ENCODE data around the gene HMGCS2. TPM values are rescaled to one million over a fixed set of nuclear protein-coding genes. Genes with fewer than 3 reads are reported as not detected.

Gene HMGCS2
- total and polyA plus RNA-seq, 2 donors (not counting 1 experiment from before 2014, with no cell fraction given), result not detected

- CTCF ChIA-PET, result no interaction called here
- no peaks in the 10 kb centered on the region for H3K9me3 ChIP-seq (ENCODE audit: control extremely low read depth in 1 of 3, control insufficient read depth in 2 of 3, insufficient read depth in 1 of 3, low read length in 2 of 3)
- no peaks in the 10 kb centered on the region for H3K36me3 ChIP-seq (replicated peaks in 1 of 2; ENCODE audit: control extremely low read depth in 1 of 2, control insufficient read depth in 1 of 2, extremely low read depth in 1 of 2, insufficient read depth in 2 of 2, low read length in 1 of 2)
- Mint-ChIP-seq H3K4me1 (no peaks in the 10 kb centered on the region), H3K9me3 (ENCODE audit: insufficient read depth) (no peaks in the 10 kb centered on the region), H3K4me3 (no peak overlapping the region), H3K27me3 (no peaks in the 10 kb centered on the region), H3K27ac (no peak overlapping the region)
- WGBS (ENCODE audit: insufficient coverage), result 80% methylated on average over 1 of the region's 2 CpGs
- H3K4me1 ChIP-seq (ENCODE audit: control insufficient read depth in 2 of 2, insufficient read depth in 2 of 2, low read length in 2 of 2), result no peaks in the 10 kb centered on the region
- no peaks in the 10 kb centered on the region for H3K79me2 ChIP-seq (ENCODE audit: control insufficient read depth, insufficient read depth, low read length)
- H3K9ac ChIP-seq (ENCODE audit: low read length), result no peak overlapping the region
- POLR2A ChIA-PET, result no interaction called here
- no peak overlapping the region for H3K27ac ChIP-seq (ENCODE audit: low read length in 2 of 2)
- DNase-seq (no peak), ATAC-seq (ENCODE audit: low read depth) (no peak)
- no peaks in the 10 kb centered on the region for H4K20me1 ChIP-seq (ENCODE audit: control insufficient read depth, insufficient read depth, low read length, poor library complexity, severe bottlenecking)
- H3K4me3 ChIP-seq (ENCODE audit: control extremely low read depth in 1 of 5, extremely low read depth in 1 of 5, insufficient read depth in 1 of 5, low read depth in 2 of 5, low read length in 4 of 5), result no peak overlapping the region
- no peak overlapping the region for H2AFZ ChIP-seq (ENCODE audit: insufficient read depth, low read depth, low read length, poor library complexity, severe bottlenecking)
- H3K27me3 ChIP-seq (replicated peaks in 1 of 4; ENCODE audit: control extremely low read depth in 1 of 4, control insufficient read depth in 3 of 4, insufficient read depth in 4 of 4, low read length in 3 of 4), result no peaks in the 10 kb centered on the region
- no peak overlapping the region for H3K4me2 ChIP-seq (replicated peaks; ENCODE audit: low read depth, low read length, poor library complexity, severe bottlenecking)
- TF ChIP-seq, protein P1, sequence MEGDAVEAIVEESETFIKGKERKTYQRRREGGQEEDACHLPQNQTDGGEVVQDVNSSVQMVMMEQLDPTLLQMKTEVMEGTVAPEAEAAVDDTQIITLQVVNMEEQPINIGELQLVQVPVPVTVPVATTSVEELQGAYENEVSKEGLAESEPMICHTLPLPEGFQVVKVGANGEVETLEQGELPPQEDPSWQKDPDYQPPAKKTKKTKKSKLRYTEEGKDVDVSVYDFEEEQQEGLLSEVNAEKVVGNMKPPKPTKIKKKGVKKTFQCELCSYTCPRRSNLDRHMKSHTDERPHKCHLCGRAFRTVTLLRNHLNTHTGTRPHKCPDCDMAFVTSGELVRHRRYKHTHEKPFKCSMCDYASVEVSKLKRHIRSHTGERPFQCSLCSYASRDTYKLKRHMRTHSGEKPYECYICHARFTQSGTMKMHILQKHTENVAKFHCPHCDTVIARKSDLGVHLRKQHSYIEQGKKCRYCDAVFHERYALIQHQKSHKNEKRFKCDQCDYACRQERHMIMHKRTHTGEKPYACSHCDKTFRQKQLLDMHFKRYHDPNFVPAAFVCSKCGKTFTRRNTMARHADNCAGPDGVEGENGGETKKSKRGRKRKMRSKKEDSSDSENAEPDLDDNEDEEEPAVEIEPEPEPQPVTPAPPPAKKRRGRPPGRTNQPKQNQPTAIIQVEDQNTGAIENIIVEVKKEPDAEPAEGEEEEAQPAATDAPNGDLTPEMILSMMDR (IDR thresholded peaks at IDR 0.05), result no peak
- TF ChIP-seq EZH2 (IDR thresholded peaks at IDR 0.05; ENCODE audit: borderline replicate concordance, insufficient read depth, low read depth, low read length, poor library complexity, severe bottlenecking), result no peak
- intact Hi-C loops (cut with micrococcal nuclease), result no loop called here
Measured at GRCh38 chr1:119736649-119737039, 32.1 kb downstream of the HMGCS2 start.

DNA sequence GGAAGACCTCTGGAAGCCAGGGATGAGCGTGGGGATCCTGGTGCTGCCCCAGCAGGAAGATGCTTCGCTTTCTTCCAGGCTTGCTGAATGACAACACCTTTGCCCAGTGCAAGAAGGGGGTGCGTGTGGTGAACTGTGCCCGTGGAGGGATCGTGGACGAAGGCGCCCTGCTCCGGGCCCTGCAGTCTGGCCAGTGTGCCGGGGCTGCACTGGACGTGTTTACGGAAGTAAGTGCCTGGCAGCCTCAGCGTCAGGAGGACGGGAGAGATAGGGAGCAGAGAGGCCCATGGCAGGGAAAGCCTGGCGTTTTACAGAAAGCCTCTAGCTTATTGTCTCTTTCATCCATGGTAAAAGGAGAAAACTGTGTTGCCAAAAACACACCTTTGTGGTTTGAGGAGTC lies 33.5 kb downstream of the HMGCS2 start:
- CTCF ChIA-PET, result interaction anchor here (3.6 kb wide), 1 partner anchor 9 kb away, joined by 21 read pairs; no protein-coding TSS in a partner anchor

More for the DNA sequence above, 33.5 kb downstream of the HMGCS2 start:
- ATAC-seq (ENCODE audit: low read depth) (no peak), DNase-seq (no peak)
- Histone ChIP-seq H3K4me1 (ENCODE audit: control insufficient read depth in 2 of 2, insufficient read depth in 2 of 2, low read length in 2 of 2) (no peaks in the 10 kb centered on the region), H3K27ac (ENCODE audit: low read length in 2 of 2) (no peak overlapping the region), H2AFZ (ENCODE audit: insufficient read depth, low read depth, low read length, poor library complexity, severe bottlenecking) (no peak overlapping the region), H3K4me3 (ENCODE audit: control extremely low read depth in 1 of 5, extremely low read depth in 1 of 5, insufficient read depth in 1 of 5, low read depth in 2 of 5, low read length in 4 of 5) (no peak overlapping the region), H3K9me3 (ENCODE audit: control extremely low read depth in 1 of 3, control insufficient read depth in 2 of 3, insufficient read depth in 1 of 3, low read length in 2 of 3) (no peaks in the 10 kb centered on the region), H3K9ac (ENCODE audit: low read length) (no peak overlapping the region), H3K4me2 (replicated peaks; ENCODE audit: low read depth, low read length, poor library complexity, severe bottlenecking) (no peak overlapping the region), H3K36me3 (replicated peaks in 1 of 2; ENCODE audit: control extremely low read depth in 1 of 2, control insufficient read depth in 1 of 2, extremely low read depth in 1 of 2, insufficient read depth in 2 of 2, low read length in 1 of 2) (no peaks in the 10 kb centered on the region), H3K79me2 (ENCODE audit: control insufficient read depth, insufficient read depth, low read length) (no peaks in the 10 kb centered on the region), H4K20me1 (ENCODE audit: control insufficient read depth, insufficient read depth, low read length, poor library complexity, severe bottlenecking) (no peaks in the 10 kb centered on the region), H3K27me3 (replicated peaks in 1 of 4; ENCODE audit: control extremely low read depth in 1 of 4, control insufficient read depth in 3 of 4, insufficient read depth in 4 of 4, low read length in 3 of 4) (no peaks in the 10 kb centered on the region)
- intact Hi-C loops (cut with micrococcal nuclease), result no loop called here
- H3K27me3 Mint-ChIP-seq, result no peaks in the 10 kb centered on the region
- no peaks in the 10 kb centered on the region for H3K4me1 Mint-ChIP-seq
- TF ChIP-seq EZH2 (IDR thresholded peaks at IDR 0.05; ENCODE audit: borderline replicate concordance, insufficient read depth, low read depth, low read length, poor library complexity, severe bottlenecking), result no peak
- TF ChIP-seq, protein P1 (IDR thresholded peaks at IDR 0.05), result no peak
- H3K27ac Mint-ChIP-seq, result no peak overlapping the region
- WGBS (ENCODE audit: insufficient coverage), result 95% methylated on average over 10 of the region's 14 CpGs
- no peaks in the 10 kb centered on the region for H3K9me3 Mint-ChIP-seq (ENCODE audit: insufficient read depth)
- POLR2A ChIA-PET, result no interaction called here
- H3K4me3 Mint-ChIP-seq, result no peak overlapping the region
